Measurements from ENCODE around the gene AGBL1.
"Not testable (repeated sequence)": the region's sequence is repeated elsewhere in the genome, so short reads cannot be mapped to it uniquely, and the experiment has no call there.

The AGBL1 gene

DNA sequence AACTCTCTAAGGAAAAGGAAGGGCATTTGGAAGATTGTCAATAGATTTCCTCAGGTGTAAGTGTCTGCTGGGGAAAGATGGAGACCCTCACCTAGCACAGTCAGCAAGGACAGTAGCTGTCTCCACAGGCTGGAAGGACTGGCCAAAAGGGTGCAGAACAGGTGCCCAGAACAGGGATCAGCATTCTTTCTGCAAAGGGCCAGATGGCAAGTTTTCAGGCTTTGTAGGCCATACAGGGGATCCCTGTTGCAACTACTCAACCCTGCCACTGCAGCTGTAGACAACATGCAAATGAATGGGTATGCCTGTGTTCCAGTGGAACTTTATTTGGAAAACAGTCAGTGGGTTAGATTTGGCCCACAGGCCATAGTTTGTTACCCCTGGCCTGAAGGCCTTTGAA lies 8.1 kb downstream of the AGBL1 start:
- DNase-seq: no peak

DNA sequence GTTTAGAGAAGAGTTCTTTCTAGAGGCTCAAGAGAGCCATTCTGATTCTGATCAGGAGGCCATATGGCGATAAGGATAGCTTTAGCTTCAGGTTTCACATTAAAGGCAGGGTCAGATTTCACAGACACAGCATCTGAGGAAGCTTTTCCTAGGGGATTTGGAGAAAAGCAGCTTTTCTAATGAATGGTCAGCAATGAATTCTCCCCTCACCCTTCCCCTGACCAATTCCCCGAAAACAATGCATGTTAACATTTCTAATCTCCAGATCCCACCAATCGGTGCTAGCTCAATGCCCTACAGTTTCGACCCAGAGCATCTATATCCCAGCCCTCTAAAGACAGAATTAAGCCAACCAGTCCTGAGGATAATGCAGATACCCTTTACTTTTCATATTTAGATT lies 9.8 kb downstream of the AGBL1 start:
- DNase-seq: no peak

DNA sequence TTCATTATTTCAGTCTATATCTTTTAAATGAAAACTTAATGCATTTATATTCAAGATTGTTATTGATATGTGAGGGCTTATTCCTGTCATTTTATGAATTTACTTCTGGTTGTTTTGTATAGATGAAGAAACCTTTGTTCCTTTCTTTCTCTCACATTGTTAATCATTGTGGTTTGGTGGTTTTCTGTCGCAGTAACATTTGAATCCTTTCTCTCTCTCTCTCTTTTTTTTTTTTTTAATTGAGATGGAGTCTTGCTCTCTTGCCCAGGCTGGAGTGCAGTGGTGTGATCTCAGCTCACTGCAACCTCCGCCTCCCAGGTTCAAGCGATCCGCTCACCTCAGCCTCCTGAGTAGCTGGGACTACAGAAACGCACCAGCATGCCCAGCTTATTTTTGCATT lies 22.1 kb downstream of the AGBL1 start:
- DNase-seq: no peak

DNA sequence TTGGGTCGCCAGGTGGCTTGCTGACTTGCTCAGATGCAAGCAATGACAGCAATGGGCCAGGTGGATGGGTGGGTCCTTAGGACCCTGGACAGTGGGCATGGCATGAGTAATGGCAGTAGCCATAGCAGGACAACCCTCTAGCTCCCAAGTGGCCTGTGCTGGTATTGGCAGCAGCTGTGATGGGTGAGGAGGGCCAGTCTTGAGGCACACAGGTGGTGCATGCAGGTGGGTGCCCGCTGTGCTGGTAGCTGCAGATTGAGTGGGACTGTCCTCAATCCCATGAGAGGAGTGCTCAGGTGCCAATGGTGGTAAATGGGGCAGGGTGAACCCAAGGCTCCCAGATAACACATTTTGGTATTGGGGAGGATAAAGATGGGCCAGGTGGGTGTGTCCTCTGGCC lies 24.2 kb downstream of the AGBL1 start:
- DNase-seq: no peak

DNA sequence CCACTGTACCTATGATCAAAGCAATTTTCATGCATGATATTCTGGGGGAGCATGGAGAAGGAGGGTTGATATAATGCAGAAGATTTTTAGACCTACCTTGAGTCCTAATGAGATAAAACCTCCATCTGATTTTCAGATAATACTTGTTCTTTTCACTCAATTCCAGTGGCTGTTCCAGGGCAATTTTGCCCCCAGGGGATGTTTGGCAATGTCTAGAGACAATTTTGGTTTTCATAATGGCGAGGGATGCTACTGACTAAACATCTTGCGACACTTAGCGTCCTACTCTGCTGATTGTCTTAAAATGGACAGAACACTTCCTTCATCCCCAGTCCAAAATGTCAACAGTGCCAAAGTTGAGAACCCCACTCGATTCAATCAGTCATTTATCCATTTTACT lies 26.6 kb downstream of the AGBL1 start:
- DNase-seq: no peak

DNA sequence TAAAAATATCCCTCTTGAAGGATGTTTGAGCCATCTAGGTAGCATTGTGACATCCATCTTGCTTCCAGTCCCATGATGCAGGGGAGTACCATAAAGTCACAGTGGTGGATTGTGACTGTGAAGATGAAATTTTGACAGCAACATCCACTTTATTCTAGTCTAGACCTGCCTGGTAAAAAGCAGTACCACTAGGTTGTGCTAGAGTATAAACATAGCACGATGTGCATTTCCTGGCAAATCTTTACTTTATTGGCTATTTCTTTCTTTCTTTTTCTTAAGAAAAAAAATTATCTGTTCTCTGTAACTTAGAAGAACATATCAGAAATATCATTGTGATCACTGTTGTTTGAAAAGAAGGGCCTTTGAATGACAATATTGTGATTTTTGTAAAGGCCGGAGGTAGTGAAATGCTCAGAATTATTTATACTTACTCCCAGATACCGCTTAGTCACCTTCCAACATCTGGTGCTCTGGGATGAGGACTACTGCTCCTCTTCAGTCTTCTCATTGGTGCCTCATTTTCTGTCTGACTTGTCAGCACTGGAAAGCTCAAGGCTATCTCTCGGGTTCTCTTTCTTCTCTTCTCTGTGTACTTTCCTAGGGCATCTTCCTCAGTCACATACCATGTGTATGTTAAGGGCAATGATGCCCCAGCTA lies 35.6 kb downstream of the AGBL1 start:
- DNase-seq: no peak

DNA sequence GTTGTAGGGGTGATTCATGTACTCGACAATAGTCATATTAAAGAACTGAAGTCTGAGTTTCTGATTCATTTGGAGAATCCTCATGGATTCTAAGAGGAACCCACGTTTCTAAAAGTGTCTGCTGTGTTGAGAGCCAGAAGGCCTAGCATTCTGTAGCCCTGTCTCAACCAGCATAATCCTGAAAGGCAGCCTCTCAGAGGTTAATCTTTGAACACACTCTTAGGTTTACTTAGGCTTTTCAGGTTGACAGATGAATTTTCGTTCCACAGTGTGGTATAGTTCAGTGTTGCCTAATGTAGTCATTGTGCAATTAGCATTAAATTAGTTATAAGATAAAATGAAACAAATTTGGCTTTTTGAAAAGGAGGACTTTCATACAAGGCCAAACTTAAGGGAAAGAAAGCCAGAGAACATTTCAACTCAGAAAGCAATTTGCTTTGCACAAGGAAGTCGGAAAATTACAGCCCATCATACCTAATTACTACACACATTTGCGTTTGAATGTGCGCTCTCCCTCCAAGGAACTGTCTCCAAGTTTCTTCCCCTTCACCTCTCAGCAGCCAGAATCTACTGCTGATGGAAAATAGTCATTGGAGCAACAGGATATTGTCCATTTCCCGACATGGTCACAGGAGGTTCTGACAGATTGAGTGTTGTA lies 42.0 kb downstream of the AGBL1 start:
- no peak for DNase-seq

DNA sequence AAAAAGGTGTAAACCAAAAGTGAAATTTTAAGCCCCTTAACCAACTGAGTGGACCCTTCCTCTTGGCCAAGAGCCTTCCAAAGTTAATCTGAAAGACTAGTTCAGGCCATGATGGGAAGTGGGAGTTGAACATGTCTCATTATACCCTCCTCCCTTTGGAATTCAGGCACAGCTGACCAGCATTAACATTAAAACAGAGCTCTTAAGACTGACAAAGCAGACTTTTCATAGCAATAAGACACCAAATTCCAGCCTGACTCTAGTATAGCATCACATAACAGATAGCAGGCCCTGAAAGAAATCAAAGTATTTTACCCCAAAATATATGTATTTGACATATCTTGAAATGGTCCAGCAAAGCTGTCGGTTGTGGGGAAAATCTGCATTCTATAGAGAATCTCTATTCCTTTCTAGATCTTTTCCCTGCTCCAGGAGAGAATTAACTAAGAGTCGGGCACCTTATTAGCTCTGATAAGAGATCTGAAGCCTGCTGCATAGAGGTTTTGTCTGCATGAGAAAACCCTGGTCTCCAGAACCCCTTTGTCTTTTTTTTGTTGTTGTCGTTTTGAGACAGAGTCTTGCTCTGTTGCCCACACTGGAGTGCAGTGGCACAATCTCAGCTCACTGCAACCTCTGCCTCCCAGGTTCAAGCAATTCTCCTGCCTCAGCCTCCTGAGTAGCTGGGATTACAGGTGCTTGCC lies 43.2 kb downstream of the AGBL1 start:
- DNase-seq: not testable (repeated sequence)

DNA sequence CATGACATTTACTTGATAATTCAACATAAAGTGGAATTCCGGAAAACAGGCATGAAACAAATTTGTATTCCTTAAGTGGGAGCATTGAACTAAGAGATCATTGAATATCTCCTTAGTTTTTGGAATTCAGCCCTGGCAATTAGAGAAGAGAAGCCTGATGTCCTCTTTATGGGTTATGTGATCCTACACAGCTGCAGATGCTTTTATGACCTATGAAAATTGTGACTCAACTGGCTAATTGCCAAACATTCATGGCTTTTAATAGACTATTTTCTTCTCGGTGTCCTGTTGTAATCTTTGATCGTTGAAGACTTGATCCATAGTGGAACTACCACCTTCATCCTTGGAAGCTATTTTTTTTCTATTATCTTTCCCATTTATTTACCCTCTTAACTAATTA lies 46.1 kb downstream of the AGBL1 start:
- no peak for DNase-seq

DNA sequence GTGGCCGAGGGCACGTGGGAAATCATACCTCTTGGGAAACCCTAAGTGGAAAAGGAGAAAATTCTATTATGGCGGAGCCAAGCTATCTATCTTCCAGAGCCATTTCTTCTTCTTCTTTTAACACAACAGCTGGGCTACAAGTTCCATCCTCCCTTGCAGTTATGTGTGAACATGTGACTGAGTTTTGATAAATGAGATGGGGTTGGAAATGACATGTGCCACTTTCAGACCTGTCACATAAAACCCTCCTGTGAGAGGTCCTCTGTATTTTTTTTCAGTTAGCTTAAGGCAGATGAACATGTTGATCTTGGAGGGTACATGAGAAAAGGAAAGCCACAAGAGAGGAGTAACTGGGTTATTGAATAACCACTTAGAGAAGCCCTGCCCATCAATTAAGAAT lies 47.9 kb downstream of the AGBL1 start:
- DNase-seq: no peak

DNA sequence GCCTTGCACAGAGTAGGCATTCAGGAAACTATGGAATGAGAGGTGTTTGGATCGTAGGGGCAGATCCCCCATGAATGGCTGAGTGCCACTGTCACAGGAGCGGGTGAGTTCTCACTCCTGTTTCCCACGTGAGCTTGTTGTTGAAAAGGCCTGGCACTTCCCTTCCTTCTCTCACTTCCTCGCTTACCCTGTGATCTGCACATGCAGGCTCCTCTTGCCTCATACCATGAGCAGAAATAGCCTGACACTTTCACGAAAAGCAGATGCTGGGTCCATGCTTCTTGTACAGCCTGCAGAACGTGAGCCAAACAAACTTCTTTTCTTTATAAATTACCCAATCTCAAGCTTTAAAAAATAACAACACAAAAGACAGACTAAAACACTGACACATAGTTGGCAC lies 55.4 kb downstream of the AGBL1 start:
- DNase-seq: no peak

DNA sequence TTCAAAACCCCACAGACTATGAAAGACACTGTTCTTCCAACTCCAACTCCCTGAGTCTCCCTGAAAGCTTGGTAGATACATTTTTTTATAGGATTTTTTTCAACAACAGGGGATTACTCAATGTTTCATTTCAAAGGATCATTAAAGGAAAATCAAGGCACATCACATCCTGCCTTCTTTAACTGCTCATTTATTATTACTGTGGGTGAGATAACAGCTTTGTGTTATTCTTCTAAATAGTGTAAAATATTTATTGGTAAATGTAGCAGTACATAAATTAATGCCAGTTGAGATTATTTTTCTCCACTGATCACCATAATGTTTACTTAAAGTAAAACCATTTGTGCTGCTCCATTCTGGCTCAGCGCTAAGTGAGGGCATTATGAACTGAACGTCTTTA lies 57.2 kb downstream of the AGBL1 start:
- no peak for DNase-seq

DNA sequence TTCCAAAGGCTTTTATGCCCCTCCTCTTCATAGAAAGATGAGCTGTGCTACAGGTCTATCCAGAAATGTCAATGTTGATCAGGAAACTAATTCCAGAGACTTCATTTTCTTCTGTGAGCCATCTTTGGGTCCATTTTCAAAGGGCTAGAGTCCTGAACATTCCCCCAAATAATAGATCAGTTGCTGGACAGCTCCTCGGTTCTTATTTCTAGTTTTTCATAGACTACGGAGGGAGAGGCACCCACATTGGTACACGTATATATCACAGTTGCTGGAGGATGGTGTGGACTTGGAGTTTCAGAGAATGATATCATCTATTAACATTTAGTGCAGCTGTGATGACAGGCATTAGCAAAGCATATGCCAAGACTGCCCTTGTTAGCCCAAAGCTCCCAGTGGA lies 59.1 kb downstream of the AGBL1 start:
- DNase-seq: no peak

DNA sequence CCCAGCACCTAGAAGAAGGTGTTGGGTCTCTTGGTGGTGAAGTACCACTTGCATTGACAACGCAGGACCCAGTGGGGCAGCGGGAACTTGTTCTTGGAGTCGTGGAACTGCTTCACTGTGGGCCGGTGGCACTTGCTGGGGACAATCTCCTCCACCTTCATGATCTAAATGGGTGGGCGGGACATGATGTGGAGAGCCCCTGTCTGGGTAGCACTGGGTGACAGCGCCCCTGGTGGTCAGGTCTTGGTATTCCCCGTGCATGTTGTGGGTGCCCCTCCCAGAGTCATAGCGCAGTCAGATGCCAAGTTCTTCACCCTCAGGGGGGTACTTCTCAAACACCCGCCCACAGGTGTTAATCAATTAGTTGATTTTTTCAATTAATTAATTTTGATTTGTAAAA lies 60.2 kb downstream of the AGBL1 start:
- DNase-seq: no peak

DNA sequence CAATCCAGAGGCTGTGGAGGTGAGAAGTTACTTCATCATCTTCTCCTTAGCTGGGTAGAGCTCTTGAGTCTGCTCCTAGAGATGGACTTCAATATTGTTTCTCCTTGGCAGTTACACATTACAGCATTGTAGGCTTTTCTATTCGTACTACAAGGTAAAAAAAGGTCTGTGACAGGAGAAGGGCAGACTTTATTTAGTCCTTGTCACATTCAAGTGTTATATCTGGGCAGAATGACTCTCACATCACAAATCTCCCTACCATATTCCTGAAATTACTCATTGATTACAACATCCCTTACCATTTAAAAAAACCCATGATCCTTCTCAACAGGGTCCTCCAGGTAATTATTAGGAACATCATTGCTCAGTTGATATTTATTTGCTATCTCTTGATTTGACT lies 75.0 kb downstream of the AGBL1 start:
- no peak for DNase-seq

DNA sequence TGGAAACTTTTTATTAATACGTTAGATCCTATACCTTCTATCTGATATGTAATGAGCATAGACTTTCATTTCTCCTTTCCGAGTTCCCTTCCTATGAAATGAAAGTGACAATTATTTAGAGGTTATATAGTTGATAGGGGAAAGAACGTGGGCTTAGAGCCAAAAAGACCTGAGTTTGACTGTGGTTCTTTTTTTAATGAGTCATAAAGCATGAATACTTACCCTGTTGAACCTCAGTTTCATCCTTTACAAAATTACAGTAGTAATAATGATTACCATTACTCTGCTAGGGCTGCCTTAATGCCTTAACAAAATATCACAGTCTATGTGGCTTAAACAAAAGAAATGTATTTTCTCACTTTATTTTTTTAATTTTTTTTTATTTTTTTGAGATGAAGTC lies 75.9 kb downstream of the AGBL1 start:
- DNase-seq: no peak

DNA sequence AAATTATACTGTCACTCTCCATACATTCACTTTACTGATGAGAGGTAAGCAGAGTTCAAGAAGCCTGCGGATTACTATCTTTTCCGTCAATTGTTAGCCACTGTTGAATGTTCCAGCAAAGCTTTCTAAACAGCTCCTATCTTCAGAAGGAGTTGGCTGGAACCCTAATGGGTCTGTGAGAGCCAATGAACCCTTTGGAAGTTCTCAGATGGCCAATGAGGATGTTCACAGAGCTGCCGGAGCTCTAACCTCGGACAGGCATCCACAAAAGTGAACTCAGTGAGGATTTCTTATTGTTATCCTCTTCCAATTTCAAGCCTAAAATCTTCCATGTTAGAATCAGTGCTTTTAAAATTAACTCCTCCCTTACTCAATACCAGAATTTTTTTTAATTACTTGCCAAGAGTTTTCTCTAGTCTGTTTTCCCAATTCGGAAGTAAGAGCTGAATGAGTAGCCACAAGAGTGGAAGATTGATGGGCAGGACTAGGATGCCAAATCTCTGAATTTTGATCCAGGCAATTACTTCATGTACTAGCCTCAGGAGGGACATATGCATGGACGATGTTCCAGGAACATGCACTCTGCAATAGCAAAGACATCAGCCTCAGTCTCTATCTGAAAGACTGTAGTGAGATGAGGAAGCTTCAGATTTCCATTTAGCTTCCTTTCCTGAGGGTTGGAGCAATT lies 78.1 kb downstream of the AGBL1 start:
- no peak for DNase-seq

DNA sequence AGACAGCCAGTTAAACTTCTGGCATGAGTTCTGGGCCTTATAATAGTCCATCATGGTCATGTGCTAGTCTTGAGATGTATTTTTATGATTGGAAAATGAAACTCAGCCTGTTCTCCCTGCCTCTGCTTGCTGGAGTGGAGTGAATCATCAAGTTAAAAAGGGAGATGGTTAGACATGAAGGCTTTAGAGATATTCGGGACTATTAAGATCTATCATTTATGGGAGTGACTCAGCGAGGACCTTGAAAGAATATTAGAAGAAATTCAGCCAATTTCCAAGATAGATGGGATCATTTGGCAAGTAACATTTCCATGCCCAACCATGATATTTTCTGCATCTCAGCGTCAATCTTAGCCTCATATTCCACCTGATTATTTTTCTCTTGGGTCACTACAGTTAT lies 79.8 kb downstream of the AGBL1 start:
- DNase-seq: no peak

DNA sequence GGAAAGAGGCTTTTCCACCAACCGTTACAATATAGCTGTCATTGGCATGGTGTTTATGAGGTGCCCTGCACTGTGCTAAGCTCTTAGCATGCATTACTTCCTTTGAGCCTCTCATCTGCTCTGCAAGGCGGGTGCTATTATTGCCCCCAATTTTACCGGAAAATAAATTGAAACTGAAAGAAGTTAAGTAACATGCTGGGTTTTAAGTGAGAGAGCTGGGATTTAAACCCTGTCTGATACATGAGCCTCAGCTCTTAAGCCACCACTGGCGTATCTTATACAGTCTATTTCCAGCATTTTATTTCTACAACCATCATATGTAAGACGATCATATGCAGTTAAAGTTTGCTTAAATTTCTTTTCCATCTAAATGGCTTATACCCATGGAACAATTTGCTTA lies 81.6 kb downstream of the AGBL1 start:
- no peak for DNase-seq

DNA sequence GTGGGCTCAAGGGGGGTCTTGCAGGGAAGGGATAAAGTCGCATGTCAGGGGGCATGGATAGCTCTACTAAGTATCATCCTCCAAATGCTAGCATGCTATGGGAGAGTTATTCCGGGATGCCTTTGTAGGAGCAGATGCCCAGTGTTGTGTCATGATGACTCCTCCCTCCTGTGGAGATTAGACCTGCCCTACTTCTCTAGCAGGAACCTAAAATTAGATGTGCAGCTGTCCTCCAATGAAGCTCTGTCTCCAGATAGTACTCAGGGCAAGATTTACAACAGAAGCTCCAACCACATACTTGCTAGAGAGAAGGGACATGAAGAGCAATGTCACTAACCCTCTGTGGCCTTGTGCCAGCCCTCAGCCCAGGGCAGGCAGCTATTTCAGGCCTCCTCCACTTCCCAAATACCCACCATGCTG lies 82.5 kb downstream of the AGBL1 start:
- DNase-seq: no peak

DNA sequence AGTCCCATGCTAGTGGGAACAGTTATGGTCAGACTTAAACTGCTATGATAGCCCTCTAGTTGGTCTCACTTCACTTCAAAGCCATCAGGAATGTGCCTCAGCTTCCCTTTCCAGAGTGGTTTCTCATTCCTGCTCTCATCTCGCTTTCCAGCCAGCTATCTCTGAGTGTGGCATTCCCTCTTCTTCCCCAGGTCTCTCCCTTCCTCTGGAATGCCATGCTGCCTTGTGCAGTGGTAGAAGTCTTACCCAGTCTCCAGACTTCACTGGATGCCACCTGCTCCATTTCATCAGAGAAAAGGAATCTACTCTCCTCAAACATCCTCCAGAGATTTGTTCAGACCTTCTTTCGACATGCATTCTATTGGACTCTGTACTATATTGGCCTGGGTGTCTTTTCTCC lies 83.0 kb downstream of the AGBL1 start:
- no peak for DNase-seq

DNA sequence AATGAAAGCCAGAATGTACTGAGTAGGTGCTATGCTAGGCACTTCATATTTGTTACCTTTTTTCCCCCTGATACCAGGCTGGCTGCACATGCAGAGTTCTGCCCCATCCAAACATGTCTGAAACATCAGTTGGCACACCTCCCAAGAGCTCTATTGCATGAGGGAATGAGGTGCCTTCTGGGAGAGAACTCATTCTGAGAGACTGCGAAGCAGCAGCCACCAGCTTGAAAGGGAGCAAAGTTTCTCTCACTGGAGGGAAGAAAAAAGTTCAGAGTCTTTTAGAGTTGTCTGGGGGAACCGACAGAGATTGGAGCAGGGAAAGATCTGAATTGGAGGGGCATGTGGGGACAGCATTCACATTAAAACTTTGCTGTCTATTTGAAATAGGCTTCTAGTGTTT lies 84.1 kb downstream of the AGBL1 start:
- no peak for DNase-seq

DNA sequence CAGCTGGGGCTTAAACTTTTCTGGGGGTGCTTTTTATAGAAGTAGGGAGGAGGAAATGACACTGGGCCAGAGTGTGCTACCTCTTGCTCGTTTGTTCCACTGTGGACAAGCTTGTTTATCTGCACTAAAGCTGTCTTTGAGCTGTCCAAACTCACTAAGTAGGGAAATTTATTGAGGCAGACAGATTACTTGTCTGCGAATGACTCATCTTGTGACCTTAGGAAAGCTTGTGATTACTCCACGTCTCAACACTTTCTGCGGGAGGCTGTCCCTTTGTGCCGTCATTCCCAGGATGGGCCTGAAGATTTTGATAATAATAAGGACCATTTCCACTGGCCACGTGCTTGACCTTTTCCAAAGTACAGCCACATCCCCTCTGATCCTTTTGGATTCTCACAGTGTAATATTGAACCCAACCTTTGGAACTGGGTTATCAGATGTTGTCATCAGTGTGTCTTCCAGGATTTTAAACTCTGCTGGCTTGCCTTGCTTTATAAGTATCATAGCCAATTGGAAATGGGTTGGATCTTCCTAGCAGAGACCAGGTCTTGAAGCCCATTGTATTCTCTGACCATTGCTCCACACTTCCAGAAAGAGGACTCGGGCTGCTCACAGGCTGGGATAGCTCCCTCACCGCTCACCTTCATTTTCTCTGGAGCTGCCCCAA lies 84.7 kb downstream of the AGBL1 start:
- no peak for DNase-seq

Measured in activated effector memory CD4-positive, alpha-beta T cell treated with Interleukin-2 at 50 U/mL for 16 hours (primary cell).